HepG2 (cell line): Measurements from ENCODE around the gene NAE1. TPM values are rescaled to one million over a fixed set of nuclear protein-coding genes. Genes with fewer than 3 reads are reported as not detected.

ENCODE experiments used
- ATAC-seq: fragments of 200-7000 bp; cut with Tn5 transposase; 3 replicates; pipeline ENCODE4 v1.9.1; 2020; ENCODE audit warnings: mild to moderate bottlenecking, moderate library complexity
- BruUV-seq: library from RNA; stranded (reverse); fragments of 400-500 nt; replicated peaks from 2 replicates; lab custom pipeline; 2021; lab: Mats Ljungman, UMichigan
- CTCF ChIA-PET: fragments of 300-600 bp; formaldehyde crosslinking; extraction: SDS; loops from one replicate; lab custom pipeline; 2021; ENCODE audit warnings: low total read pairs, inconsistent platforms, low intra/inter-chr PET ratio; lab: Yijun Ruan, JAX
- POLR2A ChIA-PET: fragments of 350-600 bp; sonication (Branson Sonifier 250); formaldehyde crosslinking; loops from one replicate; lab custom pipeline; 2020; ENCODE audit warnings: antibody characterized with exemption, inconsistent platforms; lab: Yijun Ruan, JAX
- DNase-seq: peaks from one replicate; pipeline ENCODE4 v3.0.0-alpha.2; 2015; ENCODE audit warnings: low spot score
- FAIRE-seq: peaks from 3 replicates; lab custom pipeline; 2011; peaks lifted over from hg19 to GRCh38; lab: Jason Lieb, UNC
- H2AFZ ChIP-seq: one replicate; pipeline ENCODE4 v1.6.1; 2011; ENCODE audit warnings: low read length, inconsistent platforms
- H3K27ac ChIP-seq: fragments of 300-600 bp; 3 replicates; pipeline ENCODE4 v1.8.0; 2011; ENCODE audit warnings: mixed run types, mild to moderate bottlenecking, mixed read lengths, low read length, inconsistent platforms; ENCODE audit not compliant: insufficient read depth; ENCODE audit errors: extremely low read length
- H3K27me3 ChIP-seq, 2 experiments: fragments of 200-600 bp in 1 of 2; 2 replicates in 1 of 2; 3 replicates in 1 of 2; pipeline versions ENCODE4 v1.6.0 to v1.8.0; 2011; ENCODE audit warnings: low read length in 2 of 2, mild to moderate bottlenecking in 2 of 2, moderate library complexity in 2 of 2, inconsistent platforms in 1 of 2; ENCODE audit not compliant: insufficient read depth in 2 of 2, control insufficient read depth in 1 of 2
- H3K36me3 ChIP-seq, 2 experiments: fragments of 200-600 bp in 1 of 2; replicated peaks in 1 of 2; 2 replicates in 1 of 2; 3 replicates in 1 of 2; pipeline versions ENCODE4 v1.5.1 to v1.8.0; 2011; ENCODE audit warnings: low read length in 2 of 2, inconsistent platforms in 1 of 2; ENCODE audit not compliant: insufficient read depth in 2 of 2, control insufficient read depth in 1 of 2
- H3K4me1 ChIP-seq: 2 replicates; pipeline ENCODE4 v1.5.1; 2012; ENCODE audit warnings: low read length, inconsistent platforms; ENCODE audit not compliant: insufficient read depth
- H3K4me2 ChIP-seq: 2 replicates; pipeline ENCODE4 v1.6.0; 2011; ENCODE audit warnings: low read depth, low read length, inconsistent platforms
- H3K4me3 ChIP-seq, 3 experiments: fragments of 200-600 bp in 1 of 3; sonication (generic), shearing (Covaris generic) in 1 of 3; replicated peaks in 1 of 3; 2 replicates each; pipeline ENCODE4 v1.5.1; 2011 to 2016; ENCODE audit warnings: low read length in 3 of 3, inconsistent platforms in 2 of 3, low read depth in 2 of 3, mild to moderate bottlenecking in 2 of 3, control low read depth in 1 of 3, mixed read lengths in 1 of 3; ENCODE audit not compliant: insufficient read depth in 1 of 3
- H3K79me2 ChIP-seq: one replicate; pipeline ENCODE4 v1.6.1; 2011; ENCODE audit warnings: low read length, inconsistent platforms; ENCODE audit not compliant: insufficient read depth
- H3K9ac ChIP-seq: 2 replicates; pipeline ENCODE4 v1.6.0; 2011; ENCODE audit warnings: mild to moderate bottlenecking, low read depth, low read length, inconsistent platforms; ENCODE audit not compliant: insufficient read depth
- H3K9me3 ChIP-seq: 2 replicates; pipeline ENCODE4 v1.5.1; 2012; ENCODE audit warnings: mild to moderate bottlenecking, low read length
- H4K20me1 ChIP-seq: 2 replicates; pipeline ENCODE4 v1.6.0; 2011; ENCODE audit warnings: inconsistent platforms, mild to moderate bottlenecking, low read length, moderate library complexity; ENCODE audit not compliant: insufficient read depth
- HNF4A ChIP-seq: sonication (generic); formaldehyde crosslinking; IDR thresholded peaks from 2 replicates; pipeline ENCODE4 v1.4.0; 2020; ENCODE audit warnings: missing genetic modification reagents
- NONO ChIP-seq, 2 experiments: fragments of 450-650 bp in 1 of 2; sonication (generic) in 1 of 2; formaldehyde crosslinking in 1 of 2; IDR thresholded peaks in 1 of 2; conservative IDR thresholded peaks in 1 of 2; 2 replicates each; pipeline versions ENCODE4 v1.6.1 to v1.8.0; 2017 to 2022; ENCODE audit warnings: mild to moderate bottlenecking in 1 of 2, missing genetic modification reagents in 1 of 2, moderate library complexity in 1 of 2
- SMAD9 ChIP-seq: sonication (generic); formaldehyde crosslinking; IDR thresholded peaks from 2 replicates; pipeline ENCODE4 v1.5.1; 2020; ENCODE audit warnings: mild to moderate bottlenecking, missing genetic modification reagents
- SP2 ChIP-seq: sonication (generic); formaldehyde crosslinking; IDR thresholded peaks from 2 replicates; pipeline ENCODE4 v1.5.1; 2020; ENCODE audit warnings: mild to moderate bottlenecking, missing genetic modification reagents
- THAP11 ChIP-seq: IDR thresholded peaks from 2 replicates; pipeline ENCODE4 v1.6.1; 2016; ENCODE audit warnings: missing biosample characterization, missing genetic modification reagents
- ZBTB39 ChIP-seq: sonication (generic); formaldehyde crosslinking; IDR thresholded peaks from 2 replicates; pipeline ENCODE4 v1.5.0; 2020; ENCODE audit warnings: missing genetic modification reagents
- ZNF17 ChIP-seq: sonication (generic); formaldehyde crosslinking; IDR thresholded peaks from 2 replicates; pipeline ENCODE4 v1.5.0; 2020; ENCODE audit warnings: mild to moderate bottlenecking, missing genetic modification reagents
- ZNF34 ChIP-seq: sonication (generic); formaldehyde crosslinking; IDR thresholded peaks from 2 replicates; pipeline ENCODE4 v1.4.0; 2020; ENCODE audit warnings: mild to moderate bottlenecking, missing genetic modification reagents, borderline replicate concordance
- ZNF430 ChIP-seq: sonication (generic); formaldehyde crosslinking; IDR thresholded peaks from 2 replicates; pipeline ENCODE4 v1.9.0; 2021; ENCODE audit warnings: mild to moderate bottlenecking, missing genetic modification reagents
- ZNF460 ChIP-seq: sonication (generic); formaldehyde crosslinking; IDR thresholded peaks from 2 replicates; pipeline ENCODE4 v1.5.1; 2020; ENCODE audit warnings: missing genetic modification reagents, mild to moderate bottlenecking, borderline replicate concordance
- WGBS: methylation state at CpG from one replicate; pipeline ENCODE4 v1.1.6; 2017; ENCODE audit warnings: low lambda C conversion rate; 5-methylcytosine and 5-hydroxymethylcytosine counted together
- in situ Hi-C: cut with HindIII; loops from 2 replicates; pipeline ENCODE4 v1.10.0; 2017; ENCODE audit warnings: low pct_unique_long_range_greater_than_20kb; ENCODE audit not compliant: extremely low pct_ligation_motif_present
- intact Hi-C: fragments of 100-400 bp; cut with micrococcal nuclease; formaldehyde crosslinking; loops from one replicate; pipeline ENCODE4 v1.10.0; 2022; ENCODE audit not compliant: unreplicated experiment
- polyA plus RNA-seq, 8 experiments: library from polyadenylated mRNA; depleted of rRNA in 3 of 8; stranded (reverse) in 7 of 8; unstranded in 1 of 8; fragments of >200 nt; fragmentation: Illumina TruSeq in 4 of 8; extraction: Trizol in 4 of 8; gene quantifications; 2 replicates each; pipeline versions ENCODE4 v1.2.1 to v1.2.3, GENCODE V29; 2011 to 2016; ENCODE audit warnings: low read depth in 4 of 8, missing spikeins in 1 of 8, mixed read lengths in 1 of 8; ENCODE audit not compliant: insufficient read depth in 1 of 8
- total RNA-seq, 5 experiments: library from RNA; depleted of rRNA; stranded (reverse); fragments of >200 nt; fragmentation: Illumina TruSeq; extraction: Trizol; gene quantifications; 2 replicates each; pipeline ENCODE4 v1.2.3, GENCODE V29; 2016; ENCODE audit warnings: low read depth in 1 of 5
- TF ChIP-seq, protein P1 (sequence below): sonication (generic); formaldehyde crosslinking; conservative IDR thresholded peaks from 2 replicates; pipeline ENCODE4 v1.4.0; 2020; ENCODE audit warnings: mild to moderate bottlenecking, missing genetic modification reagents, moderate library complexity

Gene NAE1
- total and polyA plus RNA-seq, 2 of the 13 experiments (the other 11 are each of a cell fraction or from before 2014, with no cell fraction given), result 95.7 to 206 TPM

DNA sequence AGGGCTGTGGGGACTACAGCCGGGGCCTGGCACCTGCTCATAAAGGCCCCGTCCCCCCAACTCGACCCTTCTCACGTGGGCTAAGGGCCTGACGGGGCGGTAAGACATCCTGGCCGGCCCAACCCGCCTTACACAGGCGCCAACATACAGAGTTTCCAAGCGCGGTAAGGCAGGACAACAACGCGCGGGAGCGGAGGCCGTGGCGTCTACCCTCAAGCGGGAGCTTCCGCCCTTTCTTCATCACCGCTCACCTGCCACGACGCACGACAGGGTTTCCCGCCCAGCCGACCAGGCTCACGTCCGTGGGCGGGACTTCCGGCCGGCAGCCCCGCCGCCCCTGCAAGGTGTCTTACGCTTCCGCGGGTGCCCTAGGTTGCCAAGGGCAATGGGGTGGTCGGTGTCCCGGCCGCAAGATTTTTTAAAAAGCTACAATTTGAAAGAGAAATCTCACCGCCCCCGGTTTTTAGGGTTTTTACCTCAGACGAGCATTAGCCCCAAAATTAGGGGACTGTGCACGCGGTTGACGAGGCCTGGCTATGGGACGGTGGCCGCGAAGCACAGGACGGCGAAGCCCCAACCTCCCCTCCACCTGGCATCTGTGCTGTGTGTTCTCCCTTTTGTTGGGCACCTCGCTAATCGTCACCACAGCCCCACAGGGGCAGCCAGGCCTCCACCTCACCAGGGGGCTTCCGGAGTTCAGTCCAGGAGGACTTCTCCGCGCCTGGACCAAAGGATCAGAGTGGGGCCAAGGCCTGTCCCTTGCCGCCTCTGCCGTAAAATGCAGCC lies 29.3 kb downstream of the NAE1 start, which contains the start of gene TERB1 (continued):
- TF ChIP-seq ZNF430 (CRISPR knock-in tag) (no peak), ZNF34 (CRISPR knock-in tag) (no peak), ZNF460 (no peak)
- TF ChIP-seq, protein P1, sequence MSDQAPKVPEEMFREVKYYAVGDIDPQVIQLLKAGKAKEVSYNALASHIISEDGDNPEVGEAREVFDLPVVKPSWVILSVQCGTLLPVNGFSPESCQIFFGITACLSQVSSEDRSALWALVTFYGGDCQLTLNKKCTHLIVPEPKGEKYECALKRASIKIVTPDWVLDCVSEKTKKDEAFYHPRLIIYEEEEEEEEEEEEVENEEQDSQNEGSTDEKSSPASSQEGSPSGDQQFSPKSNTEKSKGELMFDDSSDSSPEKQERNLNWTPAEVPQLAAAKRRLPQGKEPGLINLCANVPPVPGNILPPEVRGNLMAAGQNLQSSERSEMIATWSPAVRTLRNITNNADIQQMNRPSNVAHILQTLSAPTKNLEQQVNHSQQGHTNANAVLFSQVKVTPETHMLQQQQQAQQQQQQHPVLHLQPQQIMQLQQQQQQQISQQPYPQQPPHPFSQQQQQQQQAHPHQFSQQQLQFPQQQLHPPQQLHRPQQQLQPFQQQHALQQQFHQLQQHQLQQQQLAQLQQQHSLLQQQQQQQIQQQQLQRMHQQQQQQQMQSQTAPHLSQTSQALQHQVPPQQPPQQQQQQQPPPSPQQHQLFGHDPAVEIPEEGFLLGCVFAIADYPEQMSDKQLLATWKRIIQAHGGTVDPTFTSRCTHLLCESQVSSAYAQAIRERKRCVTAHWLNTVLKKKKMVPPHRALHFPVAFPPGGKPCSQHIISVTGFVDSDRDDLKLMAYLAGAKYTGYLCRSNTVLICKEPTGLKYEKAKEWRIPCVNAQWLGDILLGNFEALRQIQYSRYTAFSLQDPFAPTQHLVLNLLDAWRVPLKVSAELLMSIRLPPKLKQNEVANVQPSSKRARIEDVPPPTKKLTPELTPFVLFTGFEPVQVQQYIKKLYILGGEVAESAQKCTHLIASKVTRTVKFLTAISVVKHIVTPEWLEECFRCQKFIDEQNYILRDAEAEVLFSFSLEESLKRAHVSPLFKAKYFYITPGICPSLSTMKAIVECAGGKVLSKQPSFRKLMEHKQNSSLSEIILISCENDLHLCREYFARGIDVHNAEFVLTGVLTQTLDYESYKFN (CRISPR knock-in tag), result no peak

- ChIA-PET POLR2A (no interaction called here), CTCF (no interaction called here)
- H3K36me3 ChIP-seq, result peaks cover 11 to 14% of the 10 kb centered on the region in 2 experiments
Measured at GRCh38 chr16:66800856-66801255, 29.9 kb downstream of the NAE1 start.

More at GRCh38 chr16:66800856-66801255, 29.9 kb downstream of the NAE1 start:
- FAIRE-seq (no peak), DNase-seq (no peak)
- Histone ChIP-seq H3K4me1 (no peaks in the 10 kb centered on the region), H3K27ac (no peak overlapping the region), H3K79me2 (no peaks in the 10 kb centered on the region)
- in situ Hi-C loops, result no loop called here
- TF ChIP-seq ZBTB39 (CRISPR knock-in tag) (no peak), SP2 (CRISPR knock-in tag) (no peak), SMAD9 (CRISPR knock-in tag) (no peak), HNF4A (CRISPR knock-in tag) (no peak), ZNF17 (CRISPR knock-in tag) (no peak), THAP11 (no peak), NONO (IDR thresholded peaks at IDR 0.05) (no peak), NONO (CRISPR knock-in tag; conservative IDR thresholded peaks at IDR 0.05) (no peak)
- TF ChIP-seq, all 625 proteins: peak for 0
- no peaks in the 10 kb centered on the region for H3K27me3 ChIP-seq
- no TSS peak for BruUV-seq
- ATAC-seq, result peak; percentile 66
- H3K4me3 ChIP-seq, result no peak overlapping the region
- intact Hi-C loops, result no loop called here
- no peaks in the 10 kb centered on the region for H4K20me1 ChIP-seq
- no peak overlapping the region for H3K9ac ChIP-seq
- no peak overlapping the region for H3K4me2 ChIP-seq
- no peaks in the 10 kb centered on the region for H3K9me3 ChIP-seq
- H2AFZ ChIP-seq, result no peak overlapping the region
- 94% methylated on average over 19 of the region's 19 CpGs for WGBS
